Stimulated activated memory B cell treated with anti-CD40 and anti-IgM and Interleukin-4, amounts not matched to agents 10 μg/mL and 1 μg/mL and 100 μg/mL, for 72 hours (primary cell): ENCODE measurements around the gene WDR76.
"Not testable (repeated sequence)": the region's sequence is repeated elsewhere in the genome, so short reads cannot be mapped to it uniquely, and the experiment has no call there.

Source experiments
- ATAC-seq: fragments of 150-1000 bp; cut with Tn5 transposase; 2 replicates; pipeline ENCODE4 v1.10.0; 2021
- H3K27ac Mint-ChIP-seq: one replicate; pipeline ENCODE4 v1.8.0; 2022; ENCODE audit warnings: mild to moderate bottlenecking, mixed read lengths
- H3K27me3 Mint-ChIP-seq: one replicate; pipeline ENCODE4 v1.8.0; 2022; ENCODE audit warnings: mixed read lengths
- H3K36me3 Mint-ChIP-seq: one replicate; pipeline ENCODE4 v1.8.0; 2022; ENCODE audit warnings: mixed read lengths
- H3K4me1 Mint-ChIP-seq: one replicate; pipeline ENCODE4 v1.8.0; 2022; ENCODE audit warnings: mixed read lengths
- H3K4me3 Mint-ChIP-seq: one replicate; pipeline ENCODE4 v1.8.0; 2022; ENCODE audit warnings: mild to moderate bottlenecking, moderate library complexity, mixed read lengths
- H3K9me3 Mint-ChIP-seq: one replicate; pipeline ENCODE4 v1.8.0; 2022; ENCODE audit warnings: mixed read lengths

WDR76 gene

GRCh38 chr15:43800286-43801141 lies 26.3 kb upstream of the WDR76 start, which contains the start of gene HYPK:
TSS of gene HYPK (plus strand) at chr15:43800599. CDS start at chr15:43800623, 24 bp downstream.
- Mint-ChIP-seq H3K9me3 (no peaks in the 10 kb centered on the region), H3K4me3 (peak within 1 kb of the TSS; percentile 99), H3K27ac (peak within 1 kb of the TSS; percentile 90), H3K4me1 (peaks cover 47% of the 10 kb centered on the region), H3K36me3 (peaks cover 61% of the 10 kb centered on the region), H3K27me3 (no peaks in the 10 kb centered on the region)
- ATAC-seq: peak; percentile 99

DNA sequence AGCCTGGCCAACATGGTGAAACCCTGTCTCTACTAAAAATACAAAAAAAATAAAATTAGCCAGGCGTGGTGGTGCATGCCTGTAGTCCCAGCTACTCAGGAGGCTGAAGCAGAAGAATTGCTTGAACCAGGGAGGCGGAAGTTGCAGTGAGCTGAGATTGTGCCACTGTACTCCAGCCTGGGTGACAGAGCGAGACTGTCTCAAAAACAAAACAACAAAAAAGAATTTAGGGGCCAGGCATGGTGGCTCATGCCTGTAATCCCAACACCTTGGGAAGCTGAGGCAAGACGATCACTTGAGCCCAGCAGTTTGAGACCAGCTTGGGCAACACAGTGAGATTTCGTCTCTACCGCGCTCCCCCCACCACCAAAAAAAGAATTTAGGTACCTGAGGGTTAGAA lies 24.1 kb upstream of the WDR76 start:
- peaks cover 63% of the 10 kb centered on the region for H3K36me3 Mint-ChIP-seq
- not testable (repeated sequence) for H3K9me3 Mint-ChIP-seq, ATAC-seq, H3K27ac Mint-ChIP-seq, H3K4me3 Mint-ChIP-seq, H3K27me3 Mint-ChIP-seq
- peaks cover 37% of the 10 kb centered on the region for H3K4me1 Mint-ChIP-seq

- ATAC-seq: no peak
- Mint-ChIP-seq H3K4me3 (no peak overlapping the region), H3K9me3 (no peaks in the 10 kb centered on the region), H3K27ac (peak overlapping the region; percentile 79), H3K27me3 (no peaks in the 10 kb centered on the region), H3K4me1 (peaks cover 17% of the 10 kb centered on the region), H3K36me3 (peaks cover 52% of the 10 kb centered on the region)
Measured at GRCh38 chr15:43808435-43808950, 18.3 kb upstream of the WDR76 start.

GRCh38 chr15:43808960-43809678 lies 17.7 kb upstream of the WDR76 start:
- H3K4me1 Mint-ChIP-seq: peaks cover 17% of the 10 kb centered on the region
- peak; percentile 95 for ATAC-seq
- peak overlapping the region; percentile 79 for H3K27ac Mint-ChIP-seq
- no peaks in the 10 kb centered on the region for H3K9me3 Mint-ChIP-seq
- no peaks in the 10 kb centered on the region for H3K27me3 Mint-ChIP-seq
- no peak overlapping the region for H3K4me3 Mint-ChIP-seq
- H3K36me3 Mint-ChIP-seq: peaks cover 52% of the 10 kb centered on the region

DNA sequence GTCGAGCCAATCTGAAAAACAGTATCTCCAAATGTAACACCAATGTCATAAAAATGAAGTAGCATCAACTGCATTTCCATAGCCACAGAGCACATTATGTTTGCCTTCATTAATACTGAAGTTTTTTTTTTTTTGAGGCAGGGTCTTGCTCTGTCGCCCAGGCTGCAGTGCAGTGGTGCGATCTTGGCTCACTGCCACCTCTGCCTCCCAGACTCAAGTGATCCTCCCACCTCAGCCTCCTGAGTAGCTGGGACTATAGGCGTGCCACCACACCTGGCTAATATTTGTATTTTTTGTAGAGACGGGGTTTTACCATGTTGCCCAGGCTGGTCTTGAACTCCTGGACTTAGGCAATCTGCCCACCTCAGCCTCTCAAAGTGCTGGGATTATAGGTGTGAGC lies 11.7 kb upstream of the WDR76 start:
- H3K4me1 Mint-ChIP-seq, H3K27me3 Mint-ChIP-seq, H3K27ac Mint-ChIP-seq, ATAC-seq, H3K9me3 Mint-ChIP-seq, H3K4me3 Mint-ChIP-seq: not testable (repeated sequence)
- peaks cover 28% of the 10 kb centered on the region for H3K36me3 Mint-ChIP-seq

DNA sequence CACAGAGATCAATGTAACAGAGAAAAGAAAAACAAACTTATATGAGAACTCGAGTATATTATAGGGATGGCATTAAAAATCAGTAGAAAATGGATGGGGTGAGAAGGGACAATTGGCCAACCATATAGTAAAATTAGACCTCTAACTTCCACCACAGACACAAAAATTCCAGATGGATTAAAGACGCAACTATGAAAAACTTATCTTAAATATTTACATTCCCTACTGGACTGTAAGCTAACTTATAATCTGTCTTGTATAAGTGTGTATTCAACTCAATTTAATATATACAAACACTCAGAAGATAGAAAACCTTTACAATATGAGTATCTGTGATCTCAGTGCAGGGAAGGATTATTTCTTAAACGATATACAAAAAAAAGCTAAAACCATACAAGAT lies 5.3 kb upstream of the WDR76 start:
- Mint-ChIP-seq H3K4me1 (peaks cover 18% of the 10 kb centered on the region), H3K27me3 (no peaks in the 10 kb centered on the region), H3K9me3 (no peaks in the 10 kb centered on the region), H3K27ac (no peak overlapping the region), H3K36me3 (peaks cover 7% of the 10 kb centered on the region), H3K4me3 (peak overlapping the region; percentile 34)
- no peak for ATAC-seq

GRCh38 chr15:43824302-43825246 lies 2.2 kb upstream of the WDR76 start, which contains the start of gene MFAP1:
TSS of gene MFAP1 (minus strand) at chr15:43824690. CDS start at chr15:43824569, 121 bp downstream.
- Mint-ChIP-seq H3K27me3 (no peaks in the 10 kb centered on the region), H3K4me1 (peaks cover 48% of the 10 kb centered on the region), H3K36me3 (peaks cover 17% of the 10 kb centered on the region), H3K4me3 (peak within 1 kb of the TSS; percentile 99), H3K9me3 (no peaks in the 10 kb centered on the region), H3K27ac (peak within 1 kb of the TSS; percentile 94)
- peak; percentile 91 for ATAC-seq

GRCh38 chr15:43825305-43825704 lies 1.5 kb upstream of the WDR76 start:
- peaks cover 24% of the 10 kb centered on the region for H3K36me3 Mint-ChIP-seq
- not testable (repeated sequence) for ATAC-seq, H3K27me3 Mint-ChIP-seq, H3K9me3 Mint-ChIP-seq, H3K4me3 Mint-ChIP-seq
- H3K27ac Mint-ChIP-seq: peak overlapping the region; percentile 94
- H3K4me1 Mint-ChIP-seq: peaks cover 54% of the 10 kb centered on the region

- Mint-ChIP-seq H3K36me3 (peaks cover 24% of the 10 kb centered on the region), H3K4me3 (peak overlapping the region; percentile 90), H3K9me3 (no peaks in the 10 kb centered on the region), H3K27ac (peak overlapping the region; percentile 91), H3K4me1 (peaks cover 54% of the 10 kb centered on the region), H3K27me3 (no peaks in the 10 kb centered on the region)
- no peak for ATAC-seq
Measured at GRCh38 chr15:43826029-43826507, 734 bp upstream of the WDR76 start.

GRCh38 chr15:43828061-43828657 lies 1.4 kb downstream of the WDR76 start:
- ATAC-seq: no peak
- peaks cover 43% of the 10 kb centered on the region for H3K4me1 Mint-ChIP-seq
- peaks cover 17% of the 10 kb centered on the region for H3K36me3 Mint-ChIP-seq

DNA sequence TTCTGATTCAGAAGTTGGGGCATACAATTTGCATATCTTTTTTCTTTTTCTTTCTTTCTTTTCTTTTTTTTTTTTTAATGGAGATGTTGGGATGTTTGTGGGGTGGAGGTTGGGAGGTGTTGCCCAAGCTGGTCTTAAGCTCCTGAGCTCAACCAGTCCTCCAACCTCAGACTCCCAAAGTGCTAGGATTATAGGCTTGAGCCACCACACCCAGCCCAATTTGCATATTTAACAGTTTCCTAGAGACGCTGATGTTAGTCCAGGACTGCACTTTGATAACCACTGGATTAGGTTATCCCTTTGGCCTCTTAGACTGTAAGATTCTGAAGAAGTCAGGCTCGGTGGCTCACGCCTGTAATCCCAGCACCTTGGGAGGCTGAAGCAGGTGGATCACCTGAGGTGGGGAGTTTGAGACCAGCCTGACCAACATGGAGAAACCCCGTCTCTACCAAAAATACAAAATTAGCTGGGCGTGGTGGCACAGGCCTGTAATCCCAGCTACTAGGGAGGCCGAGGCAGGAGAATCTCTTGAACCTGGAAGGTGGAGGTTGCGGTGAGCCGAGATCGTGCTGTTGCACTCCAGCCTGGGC lies 3.2 kb downstream of the WDR76 start:
- ATAC-seq, H3K27me3 Mint-ChIP-seq, H3K9me3 Mint-ChIP-seq: not testable (repeated sequence)
- H3K36me3 Mint-ChIP-seq: peaks cover 21% of the 10 kb centered on the region
- peak overlapping the region; percentile 24 for H3K27ac Mint-ChIP-seq
- H3K4me1 Mint-ChIP-seq: peaks cover 36% of the 10 kb centered on the region
- H3K4me3 Mint-ChIP-seq: peak overlapping the region; percentile 54

More at GRCh38 chr15:43828061-43828657, 1.4 kb downstream of the WDR76 start:
- Mint-ChIP-seq H3K27ac (peak overlapping the region; percentile 91), H3K9me3 (no peaks in the 10 kb centered on the region), H3K4me3 (peak overlapping the region; percentile 90), H3K27me3 (no peaks in the 10 kb centered on the region)

DNA sequence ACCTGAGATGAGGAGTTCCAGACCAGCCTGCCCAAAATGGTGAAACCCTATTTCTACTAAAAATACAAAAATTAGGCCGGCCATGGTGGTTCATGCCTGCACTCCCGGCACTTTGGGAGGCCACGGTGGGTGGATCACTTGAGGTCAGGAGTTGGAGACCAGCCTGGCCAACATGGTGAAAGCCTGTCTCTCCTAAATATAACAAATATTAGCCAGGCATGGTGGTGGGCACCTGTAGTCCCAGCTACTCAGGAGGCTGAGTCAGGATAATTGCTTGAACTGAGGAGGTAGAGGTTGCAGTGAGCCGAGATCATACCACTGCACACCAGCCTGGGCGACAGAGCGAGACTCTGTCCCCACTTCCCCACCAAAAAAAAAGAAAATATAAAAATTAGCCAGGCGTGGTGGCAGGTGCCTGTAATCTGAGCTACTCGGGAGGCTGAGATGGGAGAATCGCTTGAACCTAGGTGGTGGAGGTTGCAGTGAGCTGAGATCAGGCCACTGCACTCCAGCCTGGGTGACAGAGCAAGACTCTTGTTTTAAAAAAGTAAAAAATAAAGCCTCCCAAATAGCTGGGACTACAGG lies 4.0 kb downstream of the WDR76 start:
- H3K4me1 Mint-ChIP-seq: peaks cover 36% of the 10 kb centered on the region
- H3K27me3 Mint-ChIP-seq, H3K9me3 Mint-ChIP-seq, ATAC-seq, H3K4me3 Mint-ChIP-seq: not testable (repeated sequence)
- H3K27ac Mint-ChIP-seq: peak overlapping the region; percentile 24
- peaks cover 25% of the 10 kb centered on the region for H3K36me3 Mint-ChIP-seq

DNA sequence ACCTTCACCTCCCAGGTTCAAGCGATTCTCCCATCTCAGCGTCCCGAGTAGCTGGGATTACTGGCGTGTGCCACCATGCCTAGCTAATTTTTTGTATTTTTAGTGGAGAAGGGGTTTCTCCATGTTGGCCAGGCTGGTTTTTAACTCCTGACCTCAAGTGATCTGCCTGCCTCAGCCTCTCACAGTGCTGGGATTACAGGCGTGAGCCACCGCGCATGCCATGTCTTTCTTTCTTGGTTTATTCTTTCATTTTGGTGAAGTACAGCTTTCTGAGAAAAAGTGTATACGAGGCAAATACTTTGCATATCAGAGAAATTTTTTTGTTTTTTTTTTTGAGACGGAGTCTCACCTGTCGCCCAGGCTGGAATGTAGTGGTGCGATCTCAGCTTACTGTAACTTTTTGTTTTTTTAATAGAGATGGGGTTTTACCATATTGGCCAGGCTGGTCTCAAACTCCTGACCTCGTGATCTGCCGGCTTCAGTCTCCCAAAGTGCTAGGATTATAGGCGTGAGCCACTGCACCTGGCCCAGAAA lies 4.8 kb downstream of the WDR76 start:
- H3K27ac Mint-ChIP-seq, ATAC-seq, H3K4me3 Mint-ChIP-seq, H3K27me3 Mint-ChIP-seq, H3K9me3 Mint-ChIP-seq: not testable (repeated sequence)
- Mint-ChIP-seq H3K4me1 (peaks cover 35% of the 10 kb centered on the region), H3K36me3 (peaks cover 25% of the 10 kb centered on the region)
